ENCODE measurements around the gene PLCB2. TPM values are rescaled to one million over a fixed set of nuclear protein-coding genes. Genes with fewer than 3 reads are reported as not detected.

PLCB2 gene
- polyA plus RNA-seq, 1 donor from 2014 or later, result 7.4 TPM

- H2AFZ ChIP-seq (ENCODE audit: low read depth, low read length), result no peak overlapping the region
- H3K9ac ChIP-seq (ENCODE audit: low read length), result no peak overlapping the region
- H3K36me3 ChIP-seq (ENCODE audit: insufficient read depth, low read length), result no peaks in the 10 kb centered on the region
- H3K9me3 ChIP-seq (ENCODE audit: low read length), result no peaks in the 10 kb centered on the region
- H4K20me1 ChIP-seq (ENCODE audit: insufficient read depth), result no peaks in the 10 kb centered on the region
- H3K4me3 ChIP-seq (ENCODE audit: low read length), result no peak overlapping the region
- no peaks in the 10 kb centered on the region for H3F3A ChIP-seq (ENCODE audit: insufficient read depth, low read length, poor library complexity, severe bottlenecking)
- H3K4me2 ChIP-seq (ENCODE audit: low read length), result no peak overlapping the region
- no peak overlapping the region for H3K27ac ChIP-seq (ENCODE audit: low read length)
- TF ChIP-seq POLR2AphosphoS5 (IDR thresholded peaks at IDR 0.05) (no peak), CTCF (IDR thresholded peaks at IDR 0.05; ENCODE audit: poor library complexity, severe bottlenecking) (no peak), EP300 (conservative IDR thresholded peaks at IDR 0.05; ENCODE audit: poor library complexity, severe bottlenecking) (no peak), TAF1 (IDR thresholded peaks at IDR 0.05; ENCODE audit: low read depth) (no peak), SMC3 (conservative IDR thresholded peaks at IDR 0.05; ENCODE audit: poor library complexity) (no peak), RAD21 (conservative IDR thresholded peaks at IDR 0.05) (no peak), REST (IDR thresholded peaks at IDR 0.05; ENCODE audit: borderline replicate concordance) (no peak), EZH2 (IDR thresholded peaks at IDR 0.05; ENCODE audit: borderline replicate concordance, insufficient read depth, low read length, poor library complexity, severe bottlenecking) (no peak)
- no peaks in the 10 kb centered on the region for H3K27me3 ChIP-seq (ENCODE audit: insufficient read depth, low read depth, low read length)
- H3K79me2 ChIP-seq (replicated peaks; ENCODE audit: insufficient read depth, low read length), result no peaks in the 10 kb centered on the region
- no peaks in the 10 kb centered on the region for H3K9me2 ChIP-seq (ENCODE audit: insufficient read depth, low read length)
Measured at GRCh38 chr15:40352281-40352901, 44.7 kb upstream of the PLCB2 start.

- H3K27me3 ChIP-seq (ENCODE audit: insufficient read depth, low read depth, low read length), result no peaks in the 10 kb centered on the region
- no peaks in the 10 kb centered on the region for H3F3A ChIP-seq (ENCODE audit: insufficient read depth, low read length, poor library complexity, severe bottlenecking)
- no peaks in the 10 kb centered on the region for H3K36me3 ChIP-seq (ENCODE audit: insufficient read depth, low read length)
- TF ChIP-seq EZH2 (IDR thresholded peaks at IDR 0.05; ENCODE audit: borderline replicate concordance, insufficient read depth, low read length, poor library complexity, severe bottlenecking) (no peak), POLR2AphosphoS5 (IDR thresholded peaks at IDR 0.05) (no peak), EP300 (conservative IDR thresholded peaks at IDR 0.05; ENCODE audit: poor library complexity, severe bottlenecking) (no peak), CTCF (IDR thresholded peaks at IDR 0.05; ENCODE audit: poor library complexity, severe bottlenecking) (no peak)
- H3K4me2 ChIP-seq (ENCODE audit: low read length), result no peak overlapping the region
- H3K27ac ChIP-seq (ENCODE audit: low read length), result no peak overlapping the region
- no peaks in the 10 kb centered on the region for H3K79me2 ChIP-seq (replicated peaks; ENCODE audit: insufficient read depth, low read length)
- H3K9me3 ChIP-seq (ENCODE audit: low read length), result no peaks in the 10 kb centered on the region
- no peak overlapping the region for H2AFZ ChIP-seq (ENCODE audit: low read depth, low read length)
- H3K9me2 ChIP-seq (ENCODE audit: insufficient read depth, low read length), result no peaks in the 10 kb centered on the region
- no peak overlapping the region for H3K4me3 ChIP-seq (ENCODE audit: low read length)
- H4K20me1 ChIP-seq (ENCODE audit: insufficient read depth), result no peaks in the 10 kb centered on the region
- H3K9ac ChIP-seq (ENCODE audit: low read length), result no peak overlapping the region
Measured at GRCh38 chr15:40349163-40349562, 41.4 kb upstream of the PLCB2 start.
